ENCODE measurements around the gene SYNJ2. TPM values are rescaled to one million over a fixed set of nuclear protein-coding genes. Genes with fewer than 3 reads are reported as not detected.
A peak's percentile ranks its signal among the peaks of the same experiment; 100 is the strongest.

Gene SYNJ2
- polyA plus RNA-seq, 1 donor from 2014 or later = 0.12 TPM

DNA sequence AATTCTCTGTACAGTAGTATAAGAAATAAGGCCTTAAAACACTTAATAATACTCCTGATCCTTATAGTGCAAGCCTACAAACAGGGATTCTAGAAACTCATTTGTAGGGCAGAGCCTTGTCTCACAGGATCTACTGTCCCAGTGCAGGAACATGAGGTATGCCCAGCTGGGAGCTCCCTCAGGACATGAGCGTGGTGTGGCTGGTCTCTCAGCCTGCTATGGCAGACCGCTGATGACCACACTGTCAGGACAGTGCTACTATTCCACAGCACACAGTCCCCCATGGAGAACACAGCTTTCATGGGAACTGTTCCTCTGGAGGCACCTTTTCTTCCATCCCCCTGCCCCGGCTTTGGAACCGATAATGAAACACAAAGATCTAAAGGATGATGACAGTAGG, 133.4 kb downstream of the SYNJ2 start:
- no peaks in the 10 kb centered on the region for H3K9me3 ChIP-seq (ENCODE audit: low read length)
- no peak overlapping the region for H3K4me2 ChIP-seq (ENCODE audit: low read length)
- no peak overlapping the region for H3K9ac ChIP-seq (ENCODE audit: low read length)
- no peak overlapping the region for H2AFZ ChIP-seq (ENCODE audit: low read depth, low read length)
- no peaks in the 10 kb centered on the region for H3F3A ChIP-seq (ENCODE audit: insufficient read depth, low read length, poor library complexity, severe bottlenecking)
- TF ChIP-seq RAD21 (conservative IDR thresholded peaks at IDR 0.05) = no peak
- TF ChIP-seq TAF1 (IDR thresholded peaks at IDR 0.05; ENCODE audit: low read depth) = no peak
- TF ChIP-seq, protein P1, sequence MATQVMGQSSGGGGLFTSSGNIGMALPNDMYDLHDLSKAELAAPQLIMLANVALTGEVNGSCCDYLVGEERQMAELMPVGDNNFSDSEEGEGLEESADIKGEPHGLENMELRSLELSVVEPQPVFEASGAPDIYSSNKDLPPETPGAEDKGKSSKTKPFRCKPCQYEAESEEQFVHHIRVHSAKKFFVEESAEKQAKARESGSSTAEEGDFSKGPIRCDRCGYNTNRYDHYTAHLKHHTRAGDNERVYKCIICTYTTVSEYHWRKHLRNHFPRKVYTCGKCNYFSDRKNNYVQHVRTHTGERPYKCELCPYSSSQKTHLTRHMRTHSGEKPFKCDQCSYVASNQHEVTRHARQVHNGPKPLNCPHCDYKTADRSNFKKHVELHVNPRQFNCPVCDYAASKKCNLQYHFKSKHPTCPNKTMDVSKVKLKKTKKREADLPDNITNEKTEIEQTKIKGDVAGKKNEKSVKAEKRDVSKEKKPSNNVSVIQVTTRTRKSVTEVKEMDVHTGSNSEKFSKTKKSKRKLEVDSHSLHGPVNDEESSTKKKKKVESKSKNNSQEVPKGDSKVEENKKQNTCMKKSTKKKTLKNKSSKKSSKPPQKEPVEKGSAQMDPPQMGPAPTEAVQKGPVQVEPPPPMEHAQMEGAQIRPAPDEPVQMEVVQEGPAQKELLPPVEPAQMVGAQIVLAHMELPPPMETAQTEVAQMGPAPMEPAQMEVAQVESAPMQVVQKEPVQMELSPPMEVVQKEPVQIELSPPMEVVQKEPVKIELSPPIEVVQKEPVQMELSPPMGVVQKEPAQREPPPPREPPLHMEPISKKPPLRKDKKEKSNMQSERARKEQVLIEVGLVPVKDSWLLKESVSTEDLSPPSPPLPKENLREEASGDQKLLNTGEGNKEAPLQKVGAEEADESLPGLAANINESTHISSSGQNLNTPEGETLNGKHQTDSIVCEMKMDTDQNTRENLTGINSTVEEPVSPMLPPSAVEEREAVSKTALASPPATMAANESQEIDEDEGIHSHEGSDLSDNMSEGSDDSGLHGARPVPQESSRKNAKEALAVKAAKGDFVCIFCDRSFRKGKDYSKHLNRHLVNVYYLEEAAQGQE (IDR thresholded peaks at IDR 0.05; ENCODE audit: borderline replicate concordance) = no peak
- TF ChIP-seq EZH2 (IDR thresholded peaks at IDR 0.05; ENCODE audit: borderline replicate concordance, insufficient read depth, low read length, poor library complexity, severe bottlenecking) = no peak
- no peak for TF ChIP-seq SMC3 (conservative IDR thresholded peaks at IDR 0.05; ENCODE audit: poor library complexity)
- TF ChIP-seq POLR2AphosphoS5 (IDR thresholded peaks at IDR 0.05) = no peak
- TF ChIP-seq EP300 (conservative IDR thresholded peaks at IDR 0.05; ENCODE audit: poor library complexity, severe bottlenecking) = no peak
- no peak for TF ChIP-seq MXI1 (conservative IDR thresholded peaks at IDR 0.05; ENCODE audit: poor library complexity, severe bottlenecking)
- TF ChIP-seq, protein P2, sequence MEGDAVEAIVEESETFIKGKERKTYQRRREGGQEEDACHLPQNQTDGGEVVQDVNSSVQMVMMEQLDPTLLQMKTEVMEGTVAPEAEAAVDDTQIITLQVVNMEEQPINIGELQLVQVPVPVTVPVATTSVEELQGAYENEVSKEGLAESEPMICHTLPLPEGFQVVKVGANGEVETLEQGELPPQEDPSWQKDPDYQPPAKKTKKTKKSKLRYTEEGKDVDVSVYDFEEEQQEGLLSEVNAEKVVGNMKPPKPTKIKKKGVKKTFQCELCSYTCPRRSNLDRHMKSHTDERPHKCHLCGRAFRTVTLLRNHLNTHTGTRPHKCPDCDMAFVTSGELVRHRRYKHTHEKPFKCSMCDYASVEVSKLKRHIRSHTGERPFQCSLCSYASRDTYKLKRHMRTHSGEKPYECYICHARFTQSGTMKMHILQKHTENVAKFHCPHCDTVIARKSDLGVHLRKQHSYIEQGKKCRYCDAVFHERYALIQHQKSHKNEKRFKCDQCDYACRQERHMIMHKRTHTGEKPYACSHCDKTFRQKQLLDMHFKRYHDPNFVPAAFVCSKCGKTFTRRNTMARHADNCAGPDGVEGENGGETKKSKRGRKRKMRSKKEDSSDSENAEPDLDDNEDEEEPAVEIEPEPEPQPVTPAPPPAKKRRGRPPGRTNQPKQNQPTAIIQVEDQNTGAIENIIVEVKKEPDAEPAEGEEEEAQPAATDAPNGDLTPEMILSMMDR (IDR thresholded peaks at IDR 0.05; ENCODE audit: poor library complexity, severe bottlenecking) = no peak
- H3K27ac ChIP-seq (ENCODE audit: low read length) = no peak overlapping the region
- H3K27me3 ChIP-seq (ENCODE audit: insufficient read depth, low read depth, low read length) = no peaks in the 10 kb centered on the region
- no peaks in the 10 kb centered on the region for H3K79me2 ChIP-seq (replicated peaks; ENCODE audit: insufficient read depth, low read length)
- no peaks in the 10 kb centered on the region for H4K20me1 ChIP-seq (ENCODE audit: insufficient read depth)
- H3K4me3 ChIP-seq (ENCODE audit: low read length) = no peak overlapping the region
- H3K9me2 ChIP-seq (ENCODE audit: insufficient read depth, low read length) = no peaks in the 10 kb centered on the region
- H3K36me3 ChIP-seq (ENCODE audit: insufficient read depth, low read length) = peaks cover 7% of the 10 kb centered on the region

DNA sequence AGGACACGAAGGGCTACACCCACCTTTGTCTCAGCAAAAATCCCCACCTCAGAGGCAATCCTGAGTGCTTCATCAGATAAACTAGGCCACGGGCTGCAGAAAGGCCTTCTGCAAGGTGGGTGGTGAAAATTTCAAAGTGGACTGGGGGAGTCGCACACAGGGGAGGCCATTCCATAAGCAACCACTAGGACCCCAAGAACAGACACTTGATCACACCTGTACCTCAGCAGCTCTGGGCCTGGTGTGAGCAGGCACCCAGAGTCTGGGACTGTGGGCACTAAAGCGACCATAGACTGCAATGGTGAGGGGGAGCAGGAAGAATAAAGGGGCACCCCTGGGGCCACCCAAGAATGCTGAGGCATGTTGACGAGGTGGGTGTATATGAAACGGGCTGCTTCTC, 133.8 kb downstream of the SYNJ2 start:
- Histone ChIP-seq H2AFZ (ENCODE audit: low read depth, low read length) (no peak overlapping the region), H3K36me3 (ENCODE audit: insufficient read depth, low read length) (peaks cover 7% of the 10 kb centered on the region), H3F3A (ENCODE audit: insufficient read depth, low read length, poor library complexity, severe bottlenecking) (no peaks in the 10 kb centered on the region), H3K4me3 (ENCODE audit: low read length) (no peak overlapping the region), H3K79me2 (replicated peaks; ENCODE audit: insufficient read depth, low read length) (no peaks in the 10 kb centered on the region), H3K9me2 (ENCODE audit: insufficient read depth, low read length) (no peaks in the 10 kb centered on the region), H3K9me3 (ENCODE audit: low read length) (no peaks in the 10 kb centered on the region), H3K27me3 (ENCODE audit: insufficient read depth, low read depth, low read length) (no peaks in the 10 kb centered on the region), H3K9ac (ENCODE audit: low read length) (no peak overlapping the region), H3K4me2 (ENCODE audit: low read length) (no peak overlapping the region), H3K27ac (ENCODE audit: low read length) (no peak overlapping the region), H4K20me1 (ENCODE audit: insufficient read depth) (no peaks in the 10 kb centered on the region)
- TF ChIP-seq EP300 (conservative IDR thresholded peaks at IDR 0.05; ENCODE audit: poor library complexity, severe bottlenecking) (no peak), EZH2 (IDR thresholded peaks at IDR 0.05; ENCODE audit: borderline replicate concordance, insufficient read depth, low read length, poor library complexity, severe bottlenecking) (no peak)

DNA sequence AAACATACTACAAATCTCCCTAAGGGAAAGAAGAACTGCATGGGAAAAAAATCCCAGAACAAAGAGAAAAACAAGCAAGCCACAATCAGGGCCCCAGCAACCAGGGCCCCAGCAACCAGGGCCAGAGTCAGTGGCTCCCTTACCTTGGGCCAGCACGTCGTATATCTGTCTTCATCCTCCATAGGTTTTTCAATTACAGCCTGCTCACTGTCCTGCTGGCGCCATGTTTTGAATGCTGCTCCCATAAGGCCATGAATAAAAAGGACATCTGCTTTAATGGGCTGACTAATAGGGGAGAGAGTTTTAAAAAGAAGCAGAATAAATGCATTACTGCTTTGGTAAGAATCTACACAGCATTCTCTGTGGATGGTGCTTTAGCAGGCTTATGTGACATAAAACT, 137.2 kb downstream of the SYNJ2 start:
- Histone ChIP-seq H3K79me2 (replicated peaks; ENCODE audit: insufficient read depth, low read length) (no peaks in the 10 kb centered on the region), H3K27me3 (ENCODE audit: insufficient read depth, low read depth, low read length) (no peaks in the 10 kb centered on the region), H3F3A (ENCODE audit: insufficient read depth, low read length, poor library complexity, severe bottlenecking) (no peaks in the 10 kb centered on the region), H3K4me2 (ENCODE audit: low read length) (no peak overlapping the region), H3K9me2 (ENCODE audit: insufficient read depth, low read length) (no peaks in the 10 kb centered on the region), H3K9me3 (ENCODE audit: low read length) (no peaks in the 10 kb centered on the region), H3K4me3 (ENCODE audit: low read length) (no peak overlapping the region), H4K20me1 (ENCODE audit: insufficient read depth) (no peaks in the 10 kb centered on the region), H2AFZ (ENCODE audit: low read depth, low read length) (no peak overlapping the region), H3K9ac (ENCODE audit: low read length) (no peak overlapping the region), H3K27ac (ENCODE audit: low read length) (peak overlapping the region; percentile 19), H3K36me3 (ENCODE audit: insufficient read depth, low read length) (peaks cover 7% of the 10 kb centered on the region)
- TF ChIP-seq POLR2AphosphoS5 (IDR thresholded peaks at IDR 0.05) = no peak
- TF ChIP-seq, protein P1 (IDR thresholded peaks at IDR 0.05; ENCODE audit: borderline replicate concordance) = no peak
- no peak for TF ChIP-seq MXI1 (conservative IDR thresholded peaks at IDR 0.05; ENCODE audit: poor library complexity, severe bottlenecking)
- no peak for TF ChIP-seq EP300 (conservative IDR thresholded peaks at IDR 0.05; ENCODE audit: poor library complexity, severe bottlenecking)
- no peak for TF ChIP-seq RAD21 (conservative IDR thresholded peaks at IDR 0.05)
- no peak for TF ChIP-seq SMC3 (conservative IDR thresholded peaks at IDR 0.05; ENCODE audit: poor library complexity)
- no peak for TF ChIP-seq TAF1 (IDR thresholded peaks at IDR 0.05; ENCODE audit: low read depth)

Measured in neural cell (in vitro differentiated cells).